Measurements from ENCODE around the gene HHLA2. TPM values are rescaled to one million over a fixed set of nuclear protein-coding genes. Genes with fewer than 3 reads are reported as not detected.
"Not testable (repeated sequence)": the region's sequence is repeated elsewhere in the genome, so short reads cannot be mapped to it uniquely, and the experiment has no call there.

Gene HHLA2
- total RNA-seq, 2 donors from 2014 or later: 57.9 to 192 TPM

DNA sequence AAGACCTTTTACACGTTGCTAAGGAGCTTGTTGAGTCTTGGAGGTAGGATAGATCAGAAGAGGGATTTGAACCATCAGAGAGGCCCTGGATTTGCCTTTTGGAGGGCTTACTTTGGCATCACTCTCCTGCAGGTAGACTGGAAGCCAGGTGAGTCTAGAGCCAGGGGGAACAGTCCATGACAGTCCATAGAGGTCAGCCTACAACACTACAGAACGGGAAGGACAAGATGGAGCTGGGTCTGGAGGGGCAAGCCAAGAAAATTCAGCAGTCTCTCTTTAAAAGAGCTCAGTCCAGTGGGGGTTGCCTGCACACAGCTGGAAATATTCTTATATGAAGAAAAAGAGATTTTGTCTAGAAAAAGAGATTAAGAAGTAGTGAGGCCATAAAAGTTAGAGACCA lies 60.7 kb downstream of the HHLA2 start:
- intact Hi-C loops (cut with DNase I): no loop called here
- Histone ChIP-seq H3K4me1 (no peaks in the 10 kb centered on the region), H3K27me3 (no peaks in the 10 kb centered on the region), H3K36me3 (no peaks in the 10 kb centered on the region), H3K27ac (no peak overlapping the region), H3K4me3 (no peak overlapping the region), H3K9ac (ENCODE audit: low read depth in 2 of 2, low read length in 2 of 2) (no peak overlapping the region), H3K9me3 (no peaks in the 10 kb centered on the region)
- no peak for DNase-seq
- TF ChIP-seq, protein P1, sequence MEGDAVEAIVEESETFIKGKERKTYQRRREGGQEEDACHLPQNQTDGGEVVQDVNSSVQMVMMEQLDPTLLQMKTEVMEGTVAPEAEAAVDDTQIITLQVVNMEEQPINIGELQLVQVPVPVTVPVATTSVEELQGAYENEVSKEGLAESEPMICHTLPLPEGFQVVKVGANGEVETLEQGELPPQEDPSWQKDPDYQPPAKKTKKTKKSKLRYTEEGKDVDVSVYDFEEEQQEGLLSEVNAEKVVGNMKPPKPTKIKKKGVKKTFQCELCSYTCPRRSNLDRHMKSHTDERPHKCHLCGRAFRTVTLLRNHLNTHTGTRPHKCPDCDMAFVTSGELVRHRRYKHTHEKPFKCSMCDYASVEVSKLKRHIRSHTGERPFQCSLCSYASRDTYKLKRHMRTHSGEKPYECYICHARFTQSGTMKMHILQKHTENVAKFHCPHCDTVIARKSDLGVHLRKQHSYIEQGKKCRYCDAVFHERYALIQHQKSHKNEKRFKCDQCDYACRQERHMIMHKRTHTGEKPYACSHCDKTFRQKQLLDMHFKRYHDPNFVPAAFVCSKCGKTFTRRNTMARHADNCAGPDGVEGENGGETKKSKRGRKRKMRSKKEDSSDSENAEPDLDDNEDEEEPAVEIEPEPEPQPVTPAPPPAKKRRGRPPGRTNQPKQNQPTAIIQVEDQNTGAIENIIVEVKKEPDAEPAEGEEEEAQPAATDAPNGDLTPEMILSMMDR (IDR thresholded peaks at IDR 0.05): no peak

DNA sequence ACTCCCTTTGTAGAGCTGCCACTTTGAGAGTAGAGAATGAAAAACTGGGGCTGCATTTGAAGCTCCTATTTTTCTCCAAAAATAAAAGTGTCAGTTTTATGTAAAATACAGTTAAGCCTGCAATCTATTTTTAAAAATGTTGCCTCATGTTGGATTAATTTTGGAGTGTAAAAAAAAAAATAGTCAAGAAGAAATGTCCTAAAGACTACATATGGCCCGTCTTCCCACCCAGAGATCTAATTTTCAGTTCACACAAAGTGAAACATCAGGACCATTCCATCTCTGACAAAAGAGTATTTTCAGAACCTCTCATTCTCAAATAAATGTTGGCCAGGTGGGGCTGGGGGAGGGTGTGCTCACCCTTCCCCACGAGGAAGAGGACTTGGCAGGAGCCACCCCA lies 62.7 kb downstream of the HHLA2 start:
- Histone ChIP-seq H3K9me3 (no peaks in the 10 kb centered on the region), H3K27ac (no peak overlapping the region), H3K4me1 (no peaks in the 10 kb centered on the region), H3K36me3 (no peaks in the 10 kb centered on the region), H3K27me3 (no peaks in the 10 kb centered on the region), H3K4me3 (no peak overlapping the region), H3K9ac (ENCODE audit: low read depth in 2 of 2, low read length in 2 of 2) (no peak overlapping the region)
- TF ChIP-seq, protein P1 (IDR thresholded peaks at IDR 0.05): no peak
- intact Hi-C loops (cut with DNase I): no loop called here
- no peak for DNase-seq

DNA sequence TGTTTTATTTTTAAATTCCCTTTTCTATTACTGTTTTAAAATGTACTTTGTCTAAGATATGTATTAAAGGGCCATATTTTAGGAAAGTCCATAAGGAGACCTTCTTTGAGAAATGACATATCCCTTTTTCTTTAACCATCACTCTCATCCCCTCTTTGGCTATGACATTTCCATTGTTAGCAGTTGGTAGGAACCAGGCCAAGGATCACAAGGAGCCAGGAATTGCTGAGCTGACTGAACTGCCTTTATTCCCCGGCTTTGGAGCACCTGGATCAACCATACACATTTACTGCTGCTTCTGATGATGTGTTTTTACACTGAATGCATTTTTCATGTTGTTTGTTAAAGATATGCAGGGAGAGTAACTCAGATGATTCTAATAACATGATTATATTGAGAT lies 79.7 kb downstream of the HHLA2 start:
- Histone ChIP-seq H3K27me3 (no peaks in the 10 kb centered on the region), H3K4me3 (no peak overlapping the region), H3K36me3 (no peaks in the 10 kb centered on the region), H3K9ac (ENCODE audit: low read depth in 2 of 2, low read length in 2 of 2) (no peak overlapping the region), H3K27ac (no peak overlapping the region), H3K9me3 (no peaks in the 10 kb centered on the region), H3K4me1 (no peaks in the 10 kb centered on the region)
- TF ChIP-seq, protein P1 (IDR thresholded peaks at IDR 0.05): no peak
- intact Hi-C loops (cut with DNase I): no loop called here
- no peak for DNase-seq

DNA sequence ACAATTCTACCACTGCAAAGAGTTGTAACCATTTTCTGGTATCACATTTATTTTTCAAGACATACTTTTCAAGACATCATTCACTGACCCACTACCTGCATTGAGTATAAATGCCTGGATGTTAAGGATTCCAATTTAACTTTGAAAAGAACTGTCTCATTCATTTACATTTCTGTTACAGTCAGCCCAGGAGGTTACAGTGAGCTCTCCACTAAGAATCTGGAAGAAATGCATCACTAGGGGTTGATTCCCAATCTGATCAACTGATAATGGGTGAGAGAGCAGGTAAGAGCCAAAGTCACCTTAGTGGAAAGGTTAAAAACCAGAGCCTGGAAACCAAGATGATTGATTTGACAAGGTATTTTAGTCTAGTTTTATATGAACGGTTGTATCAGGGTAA lies 81.0 kb downstream of the HHLA2 start:
- TF ChIP-seq, protein P1 (IDR thresholded peaks at IDR 0.05): no peak
- DNase-seq: no peak
- Histone ChIP-seq H3K9ac (ENCODE audit: low read depth in 2 of 2, low read length in 2 of 2) (no peak overlapping the region), H3K9me3 (no peaks in the 10 kb centered on the region), H3K36me3 (no peaks in the 10 kb centered on the region), H3K4me3 (no peak overlapping the region), H3K4me1 (no peaks in the 10 kb centered on the region), H3K27me3 (no peaks in the 10 kb centered on the region), H3K27ac (no peak overlapping the region)
- intact Hi-C loops (cut with DNase I): no loop called here

DNA sequence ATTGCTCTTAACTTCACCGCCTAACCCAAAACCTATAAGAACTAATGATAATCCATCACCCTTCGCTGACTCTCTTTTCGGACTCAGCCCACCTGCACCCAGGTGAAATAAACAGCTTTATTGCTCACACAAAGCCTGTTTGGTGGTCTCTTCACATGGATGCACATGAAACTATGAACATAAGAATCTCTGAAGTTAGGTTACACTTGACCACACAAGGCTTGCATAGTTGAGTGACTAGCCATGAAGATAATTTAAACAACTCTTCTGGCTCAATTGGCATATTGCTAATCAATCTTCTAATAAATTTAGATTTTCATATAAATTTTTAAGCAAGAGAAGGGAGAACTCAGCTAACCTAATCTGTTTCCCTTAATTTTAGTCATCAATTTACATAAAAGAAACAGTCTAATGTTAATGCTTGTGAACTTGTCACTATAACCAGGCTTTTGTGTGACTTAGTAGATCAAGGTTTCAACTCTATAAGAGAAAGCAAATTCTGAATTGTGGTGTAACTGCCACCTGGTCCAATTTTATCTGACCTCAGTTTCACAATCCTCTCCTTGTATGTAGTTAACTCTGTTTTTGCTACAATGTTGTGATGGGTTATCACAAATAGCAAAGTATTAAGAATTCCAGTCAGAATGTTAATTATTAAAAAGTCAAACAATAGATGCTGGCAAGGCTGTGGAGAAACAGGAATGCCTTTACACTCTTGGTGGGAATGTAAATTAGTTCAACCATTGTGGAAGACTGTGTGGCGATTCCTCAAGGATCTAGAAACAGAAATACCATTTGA lies 82.0 kb downstream of the HHLA2 start:
- no peaks in the 10 kb centered on the region for H3K9me3 ChIP-seq
- H3K4me3 ChIP-seq: no peak overlapping the region
- H3K36me3 ChIP-seq: no peaks in the 10 kb centered on the region
- no peak overlapping the region for H3K9ac ChIP-seq (ENCODE audit: low read depth in 2 of 2, low read length in 2 of 2)
- H3K27me3 ChIP-seq: no peaks in the 10 kb centered on the region
- intact Hi-C loops (cut with DNase I): no loop called here
- no peak for DNase-seq
- TF ChIP-seq, protein P1 (IDR thresholded peaks at IDR 0.05): no peak
- H3K27ac ChIP-seq: no peak overlapping the region
- no peaks in the 10 kb centered on the region for H3K4me1 ChIP-seq

DNA sequence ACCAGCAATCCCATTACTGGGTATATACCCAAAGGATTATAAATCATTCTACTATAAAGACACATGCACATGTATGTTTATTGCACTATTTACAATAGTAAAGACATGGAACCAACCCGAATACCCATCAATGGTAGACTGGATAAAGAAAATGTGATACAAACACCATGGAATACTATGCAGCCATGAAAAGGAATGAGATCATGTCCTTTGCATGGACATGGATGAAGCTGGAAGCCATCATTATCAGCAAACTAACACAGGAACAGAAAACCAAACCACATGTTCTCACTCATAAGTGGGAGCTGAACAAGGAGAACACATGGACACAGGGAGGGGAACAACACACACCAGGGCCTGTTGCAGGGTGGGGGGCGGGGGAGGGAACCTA lies 82.6 kb downstream of the HHLA2 start:
- H3K4me3 ChIP-seq: not testable (repeated sequence)

More for the DNA sequence above, 82.6 kb downstream of the HHLA2 start:
- H3K4me1 ChIP-seq; H3K9me3 ChIP-seq; H3K36me3 ChIP-seq; H3K27ac ChIP-seq; H3K27me3 ChIP-seq; intact Hi-C loops (cut with DNase I); DNase-seq; H3K9ac ChIP-seq (ENCODE audit: low read depth in 2 of 2, low read length in 2 of 2): not testable (repeated sequence)

Data from colonic mucosa (tissue), 4 donors.